ENCODE results near the gene REXO4. TPM values are rescaled to one million over a fixed set of nuclear protein-coding genes. Genes with fewer than 3 reads are reported as not detected.

REXO4 gene
- total and polyA plus RNA-seq, 2 of the 8 experiments (the other 6 are each of a cell fraction or from before 2014, with no cell fraction given): 19.1 to 38.3 TPM

- H3K4ac ChIP-seq (replicated peaks; ENCODE audit: insufficient read length, low read depth, low read length): no peak overlapping the region
- ChIA-PET POLR2A (ENCODE audit: partially characterized antibody) (interaction anchor here (0.6 to 2.6 kb wide), 6 partner anchors 8 to 39 kb away, joined by 3 to 11 read pairs (median 4); no protein-coding TSS in a partner anchor), CTCF (ENCODE audit: partially characterized antibody) (interaction anchor here (0.8 to 2.7 kb wide), 5 partner anchors 9 to 16 kb away, joined by 3 to 11 read pairs (median 5); no protein-coding TSS in a partner anchor)
- peaks cover 4% of the 10 kb centered on the region in 2 experiments; a peak in 1 of 4 replicates for H3K9me3 ChIP-seq (ENCODE audit: insufficient read depth in 2 of 2, low read depth in 1 of 2, low read length in 1 of 2)
- no peak overlapping the region for H2AFZ ChIP-seq (ENCODE audit: low read length)
- no peak overlapping the region for H3K56ac ChIP-seq (replicated peaks; ENCODE audit: insufficient read length, low read depth, low read length)
- H2BK20ac ChIP-seq (ENCODE audit: low read length): no peak overlapping the region
- H3K4me2 ChIP-seq (ENCODE audit: insufficient read depth in 1 of 2, low read depth in 2 of 2, low read length in 2 of 2): no peak overlapping the region
- H2AK5ac ChIP-seq (ENCODE audit: low read depth, low read length): no peak overlapping the region
- H3K23ac ChIP-seq (ENCODE audit: insufficient read length): no peak overlapping the region
- H2BK15ac ChIP-seq (ENCODE audit: low read length): no peak overlapping the region
- 82% methylated on average over 13 of the region's 13 CpGs; no CpG with 5 or more reads in 1 of the 2 experiments for WGBS, 2 experiments (ENCODE audit: extremely low coverage in 1 of 2, insufficient coverage in 1 of 2, insufficient read length in 1 of 2, insufficient replicate concordance in 2 of 2, low coverage in 1 of 2, low lambda C conversion rate in 2 of 2, missing lambda C conversion rate in 1 of 2)
- H3K36me3 ChIP-seq (ENCODE audit: control insufficient read depth in 2 of 4, insufficient read depth in 4 of 4, low read length in 3 of 4): no peaks in the 10 kb centered on the region
- no peak overlapping the region for H3K14ac ChIP-seq (ENCODE audit: insufficient read length)
- no peak overlapping the region for H3K4me3 ChIP-seq (ENCODE audit: extremely low read depth in 1 of 4, insufficient read depth in 2 of 4, low read depth in 3 of 4, low read length in 4 of 4)
- H2BK12ac ChIP-seq (ENCODE audit: low read depth, low read length): no peak overlapping the region
- H3K79me2 ChIP-seq (ENCODE audit: control insufficient read depth in 1 of 2, insufficient read depth in 2 of 2, low read length in 2 of 2): no peaks in the 10 kb centered on the region
- no peak overlapping the region for H3K18ac ChIP-seq (ENCODE audit: extremely low read depth, low read length)
- no peak overlapping the region for H4K91ac ChIP-seq (replicated peaks; ENCODE audit: insufficient read length, low read length)
- no peak overlapping the region for H3K27ac ChIP-seq (ENCODE audit: low read depth, low read length)
- DNase-seq (ENCODE audit: low read depth in 1 of 2, low spot score in 2 of 2) (no peak), FAIRE-seq (no peak)
- no peak overlapping the region for H2BK5ac ChIP-seq (ENCODE audit: low read depth, low read length)
- H3K27me3 ChIP-seq (replicated peaks in 1 of 4; ENCODE audit: control insufficient read depth in 3 of 4, extremely low read depth in 1 of 4, insufficient read depth in 3 of 4, low read length in 3 of 4): peaks cover 0 to 2% (median 0%) of the 10 kb centered on the region in 4 experiments; a peak in 2 of 7 replicates
- no peaks in the 10 kb centered on the region; a peak in 1 of 7 replicates for H3K4me1 ChIP-seq (replicated peaks in 1 of 4; ENCODE audit: control insufficient read depth in 3 of 4, insufficient read depth in 4 of 4, low read length in 3 of 4)
- H4K8ac ChIP-seq (ENCODE audit: extremely low read depth, insufficient read depth, low read length): no peak overlapping the region
- H3K79me1 ChIP-seq (ENCODE audit: low read depth, low read length): no peaks in the 10 kb centered on the region
- H3K23me2 ChIP-seq (ENCODE audit: low read depth, low read length): peaks cover 12% of the 10 kb centered on the region; the same call in 1 of the 2 replicates
- no peak overlapping the region for H4K5ac ChIP-seq (ENCODE audit: insufficient read length, low read depth, low read length)
- H3K9ac ChIP-seq (replicated peaks in 1 of 4; ENCODE audit: extremely low read depth in 1 of 4, low read depth in 3 of 4, low read length in 3 of 4): no peak overlapping the region
- no peak overlapping the region for H2BK120ac ChIP-seq (replicated peaks; ENCODE audit: low read depth, low read length)
- H4K20me1 ChIP-seq (replicated peaks in 1 of 2; ENCODE audit: control insufficient read depth in 1 of 2, insufficient read depth in 2 of 2, low read length in 2 of 2): peaks cover 0 to 2% of the 10 kb centered on the region in 2 experiments
- TF ChIP-seq CREB1 (IDR thresholded peaks at IDR 0.05): no peak
- TF ChIP-seq POLR2AphosphoS5 (IDR thresholded peaks at IDR 0.05; ENCODE audit: low read depth, low read length): no peak
- no peak for TF ChIP-seq PHF8 (conservative IDR thresholded peaks at IDR 0.05; ENCODE audit: low read depth, low read length)
- TF ChIP-seq HDAC2 (IDR thresholded peaks at IDR 0.05; ENCODE audit: borderline replicate concordance in 1 of 2, low read depth in 2 of 2, low read length in 2 of 2): no peak
- TF ChIP-seq RFX5 (IDR thresholded peaks at IDR 0.05; ENCODE audit: borderline replicate concordance, low read depth, low read length): no peak
- TF ChIP-seq KDM4A (IDR thresholded peaks at IDR 0.05; ENCODE audit: low read depth, low read length, severe bottlenecking): no peak
- no peak for TF ChIP-seq SAP30 (IDR thresholded peaks at IDR 0.05; ENCODE audit: insufficient read depth, insufficient replicate concordance, low read length)
- no peak for TF ChIP-seq RNF2 (IDR thresholded peaks at IDR 0.05; ENCODE audit: borderline replicate concordance, low read depth, low read length, missing control alignments, poor library complexity, severe bottlenecking)
- no peak for TF ChIP-seq FOSL1 (IDR thresholded peaks at IDR 0.05; ENCODE audit: insufficient read depth, low read depth, low read length)
- TF ChIP-seq SIX5 (IDR thresholded peaks at IDR 0.05; ENCODE audit: low read depth, low read length): no peak
- TF ChIP-seq RXRA (IDR thresholded peaks at IDR 0.05; ENCODE audit: insufficient read depth, low read depth, low read length): no peak
- no peak for TF ChIP-seq TBP (IDR thresholded peaks at IDR 0.05; ENCODE audit: low read depth, low read length)
- no peak for TF ChIP-seq KDM1A (IDR thresholded peaks at IDR 0.05; ENCODE audit: borderline replicate concordance, low read length)
Observed at GRCh38 chr9:133389562-133389961, 28.2 kb downstream of the REXO4 start.

All from H1 (cell line).